ENCODE results near the gene HIBCH. TPM values are rescaled to one million over a fixed set of nuclear protein-coding genes. Genes with fewer than 3 reads are reported as not detected.

HIBCH gene
- total RNA-seq, 1 donor from 2014 or later: 22.0 TPM

GRCh38 chr2:190343536-190344275, 24.1 kb upstream of the HIBCH start, which contains the start of gene INPP1:
TSS of gene INPP1 (plus strand) at chr2:190343589. CDS start at chr2:190360103, 16,514 bp downstream.
- peak; percentile 78 for DNase-seq
- no peaks in the 10 kb centered on the region for H3K36me3 Mint-ChIP-seq (ENCODE audit: unreplicated experiment)
- peaks cover 13% of the 10 kb centered on the region for H3K4me1 Mint-ChIP-seq (ENCODE audit: low read depth, unreplicated experiment)
- H3K4me3 Mint-ChIP-seq (ENCODE audit: unreplicated experiment): peak within 1 kb of the TSS; percentile 96
- peaks cover 7% of the 10 kb centered on the region for H3K27me3 Mint-ChIP-seq (ENCODE audit: unreplicated experiment)
- no peak for TF ChIP-seq CTCF (IDR thresholded peaks at IDR 0.05; ENCODE audit: partially characterized antibody, unreplicated experiment)
- peak within 1 kb of the TSS; percentile 96 for H3K27ac Mint-ChIP-seq (ENCODE audit: unreplicated experiment)
- peaks cover 12% of the 10 kb centered on the region for H3K9me3 Mint-ChIP-seq (ENCODE audit: unreplicated experiment)

GRCh38 chr2:190343089-190343535, 23.5 kb upstream of the HIBCH start:
- Mint-ChIP-seq H3K4me1 (ENCODE audit: low read depth, unreplicated experiment) (peaks cover 13% of the 10 kb centered on the region), H3K36me3 (ENCODE audit: unreplicated experiment) (no peaks in the 10 kb centered on the region), H3K9me3 (ENCODE audit: unreplicated experiment) (peaks cover 12% of the 10 kb centered on the region), H3K27ac (ENCODE audit: unreplicated experiment) (peak overlapping the region; percentile 96), H3K27me3 (ENCODE audit: unreplicated experiment) (peaks cover 7% of the 10 kb centered on the region), H3K4me3 (ENCODE audit: unreplicated experiment) (peak overlapping the region; percentile 91)
- no peak for DNase-seq
- TF ChIP-seq CTCF (IDR thresholded peaks at IDR 0.05; ENCODE audit: partially characterized antibody, unreplicated experiment): no peak

GRCh38 chr2:190342611-190343010, 23.0 kb upstream of the HIBCH start:
- peak overlapping the region; percentile 72 for H3K27ac Mint-ChIP-seq (ENCODE audit: unreplicated experiment)
- DNase-seq: no peak
- H3K9me3 Mint-ChIP-seq (ENCODE audit: unreplicated experiment): peaks cover 12% of the 10 kb centered on the region
- H3K4me3 Mint-ChIP-seq (ENCODE audit: unreplicated experiment): peak overlapping the region; percentile 57
- TF ChIP-seq CTCF (IDR thresholded peaks at IDR 0.05; ENCODE audit: partially characterized antibody, unreplicated experiment): no peak
- H3K4me1 Mint-ChIP-seq (ENCODE audit: low read depth, unreplicated experiment): peaks cover 13% of the 10 kb centered on the region
- H3K36me3 Mint-ChIP-seq (ENCODE audit: unreplicated experiment): no peaks in the 10 kb centered on the region
- peaks cover 7% of the 10 kb centered on the region for H3K27me3 Mint-ChIP-seq (ENCODE audit: unreplicated experiment)

GRCh38 chr2:190340369-190340768, 20.7 kb upstream of the HIBCH start:
- Mint-ChIP-seq H3K4me3 (ENCODE audit: unreplicated experiment) (no peak overlapping the region), H3K36me3 (ENCODE audit: unreplicated experiment) (no peaks in the 10 kb centered on the region), H3K9me3 (ENCODE audit: unreplicated experiment) (peaks cover 12% of the 10 kb centered on the region), H3K4me1 (ENCODE audit: low read depth, unreplicated experiment) (peaks cover 13% of the 10 kb centered on the region), H3K27me3 (ENCODE audit: unreplicated experiment) (peaks cover 7% of the 10 kb centered on the region), H3K27ac (ENCODE audit: unreplicated experiment) (peak overlapping the region; percentile 94)
- no peak for DNase-seq
- TF ChIP-seq CTCF (IDR thresholded peaks at IDR 0.05; ENCODE audit: partially characterized antibody, unreplicated experiment): no peak

- Mint-ChIP-seq H3K9me3 (ENCODE audit: unreplicated experiment) (peaks cover 11% of the 10 kb centered on the region), H3K27ac (ENCODE audit: unreplicated experiment) (no peak overlapping the region), H3K4me1 (ENCODE audit: low read depth, unreplicated experiment) (peaks cover 10% of the 10 kb centered on the region), H3K36me3 (ENCODE audit: unreplicated experiment) (no peaks in the 10 kb centered on the region), H3K4me3 (ENCODE audit: unreplicated experiment) (no peak overlapping the region), H3K27me3 (ENCODE audit: unreplicated experiment) (peaks cover 5% of the 10 kb centered on the region)
- no peak for TF ChIP-seq CTCF (IDR thresholded peaks at IDR 0.05; ENCODE audit: partially characterized antibody, unreplicated experiment)
- DNase-seq: no peak
These were observed 19.8 kb upstream of the HIBCH start for GRCh38 chr2:190339394-190339793.

Data from glutamatergic neuron (in vitro differentiated cells).